ENCODE results near the gene CD207.
"Not testable (repeated sequence)": the region's sequence is repeated elsewhere in the genome, so short reads cannot be mapped to it uniquely, and the experiment has no call there.

CD207 gene

DNA sequence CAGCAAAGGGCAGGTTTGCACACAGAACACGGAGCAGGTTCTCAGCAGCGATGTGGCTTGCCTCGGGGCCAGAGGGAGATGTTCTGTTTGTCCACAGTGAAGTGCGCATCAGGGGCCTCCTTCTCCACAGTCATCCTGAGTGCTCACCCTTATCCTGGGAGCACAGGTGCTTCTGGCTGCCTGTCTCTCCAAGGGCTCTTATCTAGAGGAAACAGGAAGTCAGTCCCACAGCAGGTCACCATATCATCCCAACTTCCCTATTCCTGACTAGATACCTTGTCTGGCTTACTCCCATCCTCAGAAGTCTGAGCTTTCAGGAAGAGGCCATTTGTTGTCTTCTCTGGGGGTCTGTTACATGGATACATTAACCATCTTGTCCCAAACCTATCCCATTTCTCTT, at the start of gene CD207:
Gene CD207, minus strand, starts transcription at position 174 of the 400 bp plus-strand sequence. Its CDS starts 40 bp downstream, at position 134.
- DNase-seq = no peak

DNA sequence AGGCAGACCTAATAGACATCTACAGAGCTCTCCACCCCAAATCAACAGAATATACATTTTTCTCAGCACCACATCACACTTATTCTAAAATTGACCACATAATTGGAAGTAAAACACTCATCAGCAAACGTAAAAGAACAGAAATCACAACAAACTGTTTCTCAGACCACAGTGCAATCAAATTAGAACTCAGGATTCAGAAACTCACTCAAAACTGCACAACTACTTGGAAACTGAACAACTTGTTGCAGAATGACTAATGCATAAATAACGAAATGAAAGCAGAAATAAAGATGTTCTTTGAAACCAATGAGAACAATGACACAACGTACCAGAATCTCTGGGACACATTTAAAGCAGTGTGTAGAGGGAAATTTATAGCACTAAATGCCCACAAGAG, 42.9 kb upstream of the CD207 start:
- DNase-seq = not testable (repeated sequence)

DNA sequence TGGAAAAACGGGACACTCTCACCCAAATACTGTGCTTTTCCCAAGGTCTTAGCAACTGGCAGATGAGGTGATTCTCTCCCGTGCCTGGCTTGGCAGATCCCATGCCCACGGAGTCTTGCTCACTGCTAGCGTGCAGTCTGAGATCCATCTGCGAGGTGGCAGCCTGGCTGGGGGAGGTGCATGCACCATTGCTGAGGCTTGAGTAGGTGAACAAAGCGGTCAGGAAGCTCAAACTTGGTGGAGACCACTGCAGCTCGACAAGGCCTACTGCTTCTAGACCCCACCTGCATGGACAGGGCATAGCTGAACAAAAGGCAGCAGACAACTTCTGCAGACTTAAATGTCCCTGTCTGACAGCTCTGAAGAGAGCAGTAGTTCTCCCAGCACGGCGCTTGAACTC, 40.5 kb upstream of the CD207 start:
- not testable (repeated sequence) for DNase-seq

DNA sequence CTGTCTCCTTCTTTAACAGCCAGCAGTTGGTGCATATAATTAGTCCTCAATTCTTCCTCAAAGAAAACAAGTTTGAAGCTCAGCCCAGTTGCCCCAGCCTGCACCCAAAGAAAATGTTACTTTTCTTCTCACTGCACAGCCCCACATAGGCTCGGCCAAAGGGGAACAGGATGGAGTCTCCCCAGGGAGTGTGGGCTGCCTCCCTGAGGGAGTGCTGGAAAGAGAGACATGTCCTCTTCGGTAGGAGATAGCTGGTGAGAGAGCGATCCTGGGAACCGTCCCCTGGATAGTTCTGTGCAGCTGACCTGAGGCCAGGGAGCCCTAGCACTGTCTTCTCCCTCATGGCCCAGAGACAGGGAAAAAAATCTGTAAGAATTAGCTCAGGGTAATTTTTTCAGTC, 37.9 kb upstream of the CD207 start:
- no peak for DNase-seq

DNA sequence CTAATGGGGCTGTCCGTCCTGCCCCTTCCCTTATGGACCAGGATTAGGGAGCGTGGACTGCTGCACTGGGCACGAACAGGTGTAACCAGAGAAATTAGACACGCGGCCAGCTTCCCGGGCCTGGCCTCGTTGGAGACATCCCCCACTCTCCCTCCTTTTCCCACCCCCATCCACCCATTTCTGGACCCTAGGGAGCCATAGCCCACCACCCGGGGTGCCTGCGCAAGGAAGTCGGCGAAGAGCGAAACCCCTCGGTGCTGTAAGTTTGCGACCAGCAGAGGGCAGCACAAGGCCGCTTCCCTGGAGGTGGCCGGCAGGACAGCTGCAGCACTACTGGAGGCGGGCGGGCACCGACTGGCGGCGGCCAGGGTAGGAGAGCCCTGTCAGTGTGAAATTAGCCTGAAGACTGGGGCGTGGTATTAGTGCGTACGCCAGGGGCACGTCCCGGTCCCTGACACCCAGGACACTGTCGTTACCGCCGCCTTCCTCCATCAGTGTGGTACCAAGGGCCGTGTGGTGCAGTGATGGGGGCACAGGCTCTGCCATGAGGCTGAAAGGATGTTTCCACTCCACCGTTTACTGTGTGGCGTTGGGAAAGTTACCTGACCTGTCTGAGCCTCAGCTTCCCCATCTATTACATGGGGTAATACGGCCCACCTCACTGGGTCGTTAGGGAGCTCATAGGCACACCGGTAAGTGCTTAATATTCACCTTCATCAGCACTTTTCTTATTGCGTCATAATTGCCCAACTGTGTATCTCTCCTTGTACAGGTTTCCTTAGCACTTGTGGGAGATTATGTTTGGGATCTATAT, 36.0 kb upstream of the CD207 start:
- peak; percentile 59 for DNase-seq

DNA sequence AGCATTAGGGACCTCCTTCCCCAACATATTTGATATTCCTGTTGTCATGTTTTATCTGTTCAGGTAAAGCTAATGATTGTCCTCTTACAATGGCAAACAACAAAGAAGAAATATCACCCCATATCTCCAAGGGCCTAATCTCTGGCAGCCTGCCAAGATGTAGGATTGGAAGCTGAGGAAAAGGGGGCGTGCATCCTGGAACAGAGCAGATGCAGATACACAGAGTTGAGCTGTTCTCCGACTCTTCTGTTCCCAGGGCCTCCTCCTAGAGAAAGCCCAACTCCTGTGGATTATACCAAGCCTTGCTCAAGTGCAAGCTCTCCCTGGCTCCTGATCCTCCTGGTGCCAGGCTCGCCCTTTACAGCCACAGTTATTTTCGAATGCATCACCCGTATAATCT, 35.2 kb upstream of the CD207 start:
- DNase-seq = no peak

DNA sequence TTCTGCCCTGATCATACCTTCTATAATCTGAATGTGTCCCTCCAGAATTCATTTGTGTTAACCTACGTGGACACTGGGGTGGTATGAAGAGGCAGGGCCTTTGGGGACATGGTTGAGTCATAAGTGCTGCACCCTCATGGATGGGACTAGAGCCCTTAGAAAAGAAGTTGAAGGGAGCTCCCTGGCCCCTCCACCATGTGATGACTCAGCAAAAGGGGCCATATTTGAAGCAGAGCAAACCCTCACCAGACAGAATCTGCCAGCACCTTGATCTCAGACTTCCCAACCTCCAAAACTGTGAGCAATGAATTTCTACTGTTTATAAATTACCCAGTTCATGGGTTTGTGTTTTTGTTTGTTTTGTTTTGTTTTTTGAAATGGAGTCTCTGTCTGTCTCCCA, 33.4 kb upstream of the CD207 start:
- no peak for DNase-seq

DNA sequence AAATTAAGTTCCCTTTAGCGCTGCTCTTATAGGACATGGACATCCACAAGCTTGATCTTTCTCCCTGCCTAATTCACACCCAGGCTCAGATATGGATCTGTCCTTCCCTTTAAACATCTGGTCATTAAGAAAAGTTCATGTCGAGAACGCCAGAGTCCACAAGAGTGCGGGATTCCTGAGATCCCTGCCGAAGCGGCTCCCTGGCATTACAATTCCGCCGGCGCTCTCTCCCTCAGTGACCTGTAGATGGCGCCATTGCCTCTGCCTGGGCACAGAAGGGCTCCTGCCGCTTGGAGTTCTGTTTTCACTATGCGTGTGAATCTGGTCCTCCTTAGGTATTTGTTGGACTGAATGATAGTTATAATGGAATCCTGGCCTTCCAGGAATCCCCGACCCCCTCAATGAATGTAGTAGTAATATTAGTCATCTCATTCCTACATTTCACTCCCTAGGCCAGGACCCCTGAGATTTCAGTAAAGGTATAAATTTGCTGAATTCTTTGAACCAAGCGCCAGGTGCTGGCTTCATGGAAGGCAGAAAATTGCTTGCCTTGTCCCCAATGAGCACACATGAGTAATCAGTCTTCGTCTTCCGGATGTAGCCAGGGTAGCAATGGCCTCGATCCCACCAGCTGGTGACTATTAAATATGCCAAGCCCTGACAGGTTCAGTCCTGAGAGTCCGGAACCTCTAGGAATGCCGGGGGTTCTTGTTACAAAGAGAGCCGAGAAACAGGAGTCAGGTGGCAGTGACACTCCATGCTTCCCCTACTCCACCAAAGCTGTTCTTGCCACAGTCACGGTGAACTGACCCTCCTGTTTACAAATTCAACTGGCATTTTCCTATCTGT, 26.4 kb upstream of the CD207 start:
- peak; percentile 58 for DNase-seq

DNA sequence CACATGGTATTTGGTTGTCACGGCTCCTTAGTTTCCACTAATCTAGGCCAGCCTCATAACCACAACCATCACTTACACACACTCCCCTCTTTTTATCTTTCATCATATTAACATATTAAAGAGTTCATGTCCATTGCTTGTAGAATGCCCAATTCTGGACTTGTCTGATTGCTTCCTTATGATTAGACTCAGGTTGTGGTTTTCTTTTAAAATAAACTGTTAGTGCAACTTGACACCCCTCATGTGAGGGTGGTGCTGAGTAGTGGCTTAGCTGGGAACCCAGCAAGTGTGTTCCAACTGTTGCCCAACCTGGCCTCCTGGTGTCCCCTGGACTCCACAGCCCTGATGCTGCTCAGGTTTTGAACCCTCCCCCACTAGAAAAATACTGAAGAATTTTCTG, 20.1 kb upstream of the CD207 start:
- DNase-seq = peak; percentile 10

DNA sequence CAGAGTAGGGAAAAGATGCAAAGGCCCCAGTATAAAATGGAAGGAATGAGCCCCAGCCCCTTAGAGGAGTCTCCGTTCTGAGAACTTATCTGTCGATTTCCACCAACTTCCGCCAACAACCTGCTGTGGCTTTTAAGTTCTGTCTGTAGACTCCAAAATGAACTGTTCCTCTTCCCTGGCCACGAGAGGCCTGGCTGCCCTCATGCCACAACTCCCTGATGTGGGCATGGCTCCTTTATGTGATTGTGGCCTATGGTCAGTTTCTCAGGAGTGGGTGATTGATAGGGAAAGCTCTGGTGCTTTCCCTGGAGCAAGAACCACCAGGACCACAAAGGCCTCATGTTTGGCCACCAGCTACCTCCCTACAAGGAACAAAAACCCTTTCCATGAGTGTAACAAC, 18.8 kb upstream of the CD207 start:
- peak; percentile 55 for DNase-seq

DNA sequence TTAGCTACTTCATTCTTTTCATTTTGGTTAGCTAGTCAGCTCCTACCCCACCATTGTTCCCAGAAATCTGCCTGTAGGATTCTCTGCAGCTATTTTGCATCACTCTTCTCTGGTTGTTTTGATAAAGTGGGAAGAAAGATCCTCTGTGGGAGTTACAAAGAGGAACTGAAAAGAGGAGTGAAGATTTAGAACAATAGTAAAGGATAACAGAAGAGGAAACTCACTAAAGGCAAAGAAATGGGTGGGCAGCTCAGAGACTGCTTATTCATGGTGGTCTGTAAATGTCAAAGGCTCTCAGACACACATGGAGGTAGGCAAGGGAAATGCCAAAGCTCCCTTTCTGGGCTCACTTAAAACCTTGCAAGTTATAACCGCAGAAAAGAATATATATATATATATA, 17.2 kb upstream of the CD207 start:
- DNase-seq = peak; percentile 56

DNA sequence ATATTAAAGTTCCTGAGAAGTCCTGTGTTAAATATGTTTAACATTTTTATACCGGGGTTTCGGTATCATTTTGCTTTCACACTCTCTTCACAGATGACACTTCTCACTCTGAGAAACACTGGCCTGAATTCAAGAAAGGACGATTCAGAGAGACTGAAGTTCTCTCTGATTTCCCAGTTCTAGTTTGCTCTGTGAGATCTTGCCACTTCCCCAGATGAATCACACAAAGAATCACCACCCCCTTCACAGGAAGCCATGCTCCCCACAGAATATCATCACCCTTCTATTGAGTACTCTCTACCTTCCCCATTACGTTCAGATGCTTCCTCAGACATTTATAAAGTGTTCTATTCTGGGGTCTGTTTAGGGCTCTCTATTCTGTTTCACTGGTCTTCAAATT, 16.1 kb upstream of the CD207 start:
- DNase-seq = peak; percentile 86

DNA sequence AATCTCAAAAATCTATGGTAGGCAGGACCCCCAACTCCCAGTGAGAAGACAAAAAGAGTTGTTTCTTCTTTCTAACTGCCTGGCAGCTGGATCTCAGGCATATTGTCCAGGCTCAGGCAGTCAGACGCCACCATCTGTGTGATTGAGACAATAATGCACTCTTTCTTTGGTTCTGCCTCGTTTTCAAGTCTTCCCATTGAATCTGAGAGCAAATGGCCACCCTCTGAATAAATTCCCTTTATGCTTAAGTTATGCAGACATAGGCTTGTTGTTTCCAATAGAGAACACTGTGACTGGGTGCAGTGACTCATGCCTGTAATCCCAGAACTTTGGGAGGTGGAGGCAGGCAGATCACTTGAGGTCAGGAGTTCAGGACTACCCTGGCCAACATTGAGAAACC, 15.3 kb upstream of the CD207 start:
- DNase-seq = no peak

DNA sequence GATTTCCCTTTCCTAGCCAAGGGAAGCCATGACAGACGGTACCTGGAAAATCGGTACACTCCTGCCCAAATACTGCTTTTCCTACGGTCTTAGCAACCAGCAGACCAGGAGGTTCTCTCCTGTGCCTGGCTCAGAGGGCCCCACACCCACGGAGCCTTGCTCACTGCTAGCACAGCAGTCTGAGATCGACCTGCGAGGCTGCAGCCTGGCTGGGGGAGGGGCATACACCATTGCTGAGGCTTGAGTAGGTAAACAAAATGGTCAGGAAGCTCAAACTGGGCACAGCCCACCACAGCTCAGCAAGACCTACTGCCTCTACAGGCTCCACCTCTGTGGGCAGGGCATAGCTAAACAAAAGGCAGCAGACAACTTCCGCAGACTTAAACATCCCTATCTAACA, 6.8 kb upstream of the CD207 start:
- no peak for DNase-seq

DNA sequence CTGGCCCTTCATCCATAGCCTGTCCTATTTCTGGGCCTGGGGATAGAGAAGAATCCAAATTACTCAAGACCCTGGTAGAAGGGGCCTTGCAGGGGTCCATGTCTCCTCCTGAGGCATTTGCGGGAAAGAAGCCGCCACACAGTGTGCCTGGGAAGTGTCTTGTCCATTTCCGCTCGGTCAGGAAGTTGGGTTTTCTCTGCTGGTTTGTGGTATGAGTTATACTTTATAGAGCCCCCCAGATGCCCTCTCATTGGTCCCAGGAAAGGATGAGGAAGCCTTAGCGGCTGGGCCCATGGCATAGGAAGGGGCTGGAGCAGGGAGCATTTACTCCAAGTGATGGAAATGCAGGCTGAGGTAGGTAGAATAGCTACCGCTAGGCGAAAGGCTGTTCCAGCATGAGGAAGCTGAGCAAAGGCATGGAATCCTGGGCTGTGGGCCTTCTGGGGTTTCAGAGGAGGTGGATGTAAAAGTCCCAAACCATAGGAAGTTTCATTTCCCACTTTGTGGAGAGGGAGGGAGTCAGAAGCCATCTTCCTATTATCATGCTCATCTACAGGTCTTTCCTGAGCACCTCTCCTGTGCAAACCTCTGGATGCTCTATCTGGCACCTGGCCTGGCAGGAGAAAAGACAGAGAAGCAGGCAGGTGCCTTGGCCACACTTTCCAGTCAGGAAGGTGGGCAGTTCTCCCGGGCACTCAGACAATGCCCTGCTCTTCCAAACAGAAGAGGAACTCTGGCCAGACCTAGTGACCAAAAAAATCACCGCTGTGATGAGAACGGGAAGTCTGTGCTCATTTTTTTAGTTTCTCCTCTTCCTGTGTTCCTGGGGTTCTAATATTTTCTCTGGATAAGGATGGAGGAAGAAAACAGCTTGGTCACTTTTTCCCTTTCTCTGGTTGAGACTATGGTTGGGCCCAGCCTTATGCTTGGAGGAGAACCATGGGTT, 2.6 kb upstream of the CD207 start:
- no peak for DNase-seq

DNA sequence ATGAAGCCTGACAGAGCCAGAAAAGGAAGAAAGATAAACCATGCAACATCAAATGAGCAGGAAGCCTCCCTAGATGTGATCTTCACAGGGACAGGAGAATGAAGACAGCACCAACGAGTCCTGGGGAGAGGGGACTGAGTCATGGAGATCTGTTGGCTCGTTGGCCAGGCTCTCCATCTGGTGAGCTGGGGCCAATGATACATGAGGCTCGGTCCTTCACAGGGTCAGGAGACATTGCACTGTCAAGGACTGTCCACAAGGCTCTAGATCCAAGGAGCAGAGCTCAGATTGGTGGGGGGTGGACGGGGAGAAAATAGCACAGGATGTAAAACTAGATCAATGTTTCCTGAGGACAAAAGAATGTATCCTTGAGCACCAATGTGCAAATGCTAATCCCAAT, 735 bp downstream of the CD207 start:
- no peak for DNase-seq

DNA sequence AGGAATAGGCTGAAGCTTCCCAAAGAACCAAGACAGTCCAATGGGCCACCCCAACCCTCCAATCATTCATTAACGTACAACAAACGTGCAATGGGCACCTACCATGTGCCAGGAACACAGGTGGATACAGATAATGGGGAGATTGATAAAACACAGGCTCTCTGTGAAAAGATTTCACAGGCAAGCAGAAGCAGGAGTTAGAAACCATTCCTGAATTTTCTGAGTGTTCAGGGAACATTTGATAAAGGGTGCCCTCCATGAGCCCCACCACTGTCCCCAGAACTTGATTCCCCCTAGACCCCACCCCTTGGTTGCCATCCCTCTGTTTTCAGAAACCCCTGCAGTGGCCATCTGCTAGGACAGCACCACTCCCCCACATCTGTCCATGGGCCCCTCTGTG, 1.5 kb downstream of the CD207 start:
- DNase-seq = no peak

DNA sequence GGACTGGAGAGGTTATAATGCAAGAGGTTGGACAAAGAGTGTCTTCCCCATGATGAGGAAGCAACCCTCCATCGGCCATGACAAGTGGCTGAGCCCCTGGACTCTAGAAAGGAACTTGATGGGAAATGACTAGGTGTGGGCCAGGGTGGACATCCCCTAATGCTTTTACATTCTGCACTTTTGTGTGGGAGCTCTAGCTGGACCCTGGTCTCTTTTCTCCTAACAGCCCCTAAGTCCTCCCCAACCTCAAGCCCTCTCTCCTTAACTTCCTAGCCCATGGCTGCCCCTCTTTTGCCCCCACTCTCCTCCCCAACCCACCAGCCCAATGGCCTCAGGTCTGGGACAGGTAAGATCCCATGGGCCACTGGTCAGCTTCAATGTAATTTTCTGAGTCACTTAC, 2.4 kb downstream of the CD207 start:
- DNase-seq = no peak

DNA sequence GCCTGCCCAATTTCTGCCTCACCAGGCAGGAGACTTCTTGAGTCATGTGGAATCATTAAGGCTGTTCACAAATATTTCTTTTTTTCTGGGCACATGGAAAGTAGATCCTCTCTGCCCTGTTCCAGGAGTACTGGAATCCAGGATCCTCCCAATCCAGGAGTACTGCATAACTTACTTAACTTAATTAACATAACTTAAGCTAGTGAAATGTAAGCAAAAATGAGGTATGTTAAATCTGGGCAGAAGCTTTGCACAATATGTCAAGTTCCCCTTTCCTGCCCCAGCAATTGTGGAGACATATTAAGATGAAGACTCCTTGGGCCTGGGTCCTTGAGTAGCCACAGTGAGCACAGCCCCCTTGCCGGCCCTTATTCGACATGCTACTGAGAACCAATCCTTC, 3.2 kb downstream of the CD207 start:
- DNase-seq = peak; percentile 12

DNA sequence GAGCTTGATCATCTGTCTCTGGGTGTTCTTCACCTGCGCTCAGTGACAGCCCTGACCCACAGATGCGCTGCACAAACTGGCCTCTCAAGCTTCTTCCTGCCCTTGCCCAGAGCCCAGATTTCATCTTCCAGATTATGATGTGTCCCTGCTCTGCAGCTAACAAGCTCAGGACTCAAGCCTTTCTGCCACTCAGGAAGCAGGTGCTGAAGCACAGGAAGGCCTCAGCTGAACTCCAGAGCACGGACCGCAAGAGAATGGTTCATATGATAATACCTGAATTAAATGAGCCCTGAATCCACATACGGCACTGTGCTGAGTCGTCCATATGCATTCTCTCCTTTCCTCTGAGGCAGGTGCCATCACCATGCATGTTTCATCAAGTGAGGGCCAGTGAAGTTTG, 3.8 kb downstream of the CD207 start:
- no peak for DNase-seq

DNA sequence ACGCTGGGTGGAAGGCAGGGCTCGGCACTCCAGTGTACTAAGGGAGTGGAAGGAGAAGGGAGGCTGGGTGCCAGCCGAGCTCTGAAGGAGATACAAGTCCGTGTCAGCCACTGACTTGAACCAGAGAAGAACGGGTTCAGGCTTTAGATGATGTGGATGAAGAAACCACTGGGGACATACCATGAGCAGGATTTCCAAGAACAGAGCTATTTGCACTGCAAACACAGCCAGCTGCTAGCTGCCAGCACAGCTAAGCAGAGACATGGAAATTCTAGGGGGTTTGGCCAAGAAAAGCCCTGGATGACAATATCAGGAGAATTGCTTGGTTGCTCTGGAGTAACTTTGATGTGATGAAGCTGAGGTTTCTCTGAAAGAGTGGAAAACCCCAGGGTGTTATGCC, 5.2 kb downstream of the CD207 start:
- no peak for DNase-seq

DNA sequence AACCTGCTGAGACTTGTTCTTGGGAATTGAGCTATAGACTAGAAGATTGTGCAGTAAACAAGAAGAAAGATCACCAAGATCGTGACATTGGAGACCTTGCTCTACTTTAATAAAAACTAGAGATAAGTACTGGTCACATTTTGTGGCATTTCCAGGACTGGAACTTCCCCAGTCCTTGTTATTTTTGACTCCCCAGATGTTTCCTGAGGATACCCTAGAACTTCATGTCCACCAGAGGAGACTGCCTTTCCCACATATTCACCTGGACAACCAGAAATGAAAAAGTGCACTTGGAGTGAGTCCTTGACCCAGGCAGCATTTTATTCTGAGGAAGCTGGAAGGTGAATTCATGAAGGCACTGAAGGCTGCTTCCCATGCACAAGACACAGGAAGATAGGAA, 5.7 kb downstream of the CD207 start:
- no peak for DNase-seq
